ENCODE measurements around the gene PELO. TPM values are rescaled to one million over a fixed set of nuclear protein-coding genes. Genes with fewer than 3 reads are reported as not detected.

Gene PELO
- total and polyA plus RNA-seq, 3 donors from 2014 or later: 9.0 to 10.6 (median 9.4) TPM

GRCh38 chr5:52804387-52804791 is 16.7 kb downstream of the PELO start:
- no peaks in the 10 kb centered on the region for H3K9me3 ChIP-seq
- WGBS, 2 donors: 69 to 76% methylated on average over 2 of the region's 2 CpGs
- no peak overlapping the region for H3K27ac ChIP-seq
- H3K4me1 ChIP-seq: peaks cover 16% of the 10 kb centered on the region
- H3K36me3 ChIP-seq (ENCODE audit: low read depth, missing control alignments): no peaks in the 10 kb centered on the region
- no peak for DNase-seq
- TF ChIP-seq, protein P1, sequence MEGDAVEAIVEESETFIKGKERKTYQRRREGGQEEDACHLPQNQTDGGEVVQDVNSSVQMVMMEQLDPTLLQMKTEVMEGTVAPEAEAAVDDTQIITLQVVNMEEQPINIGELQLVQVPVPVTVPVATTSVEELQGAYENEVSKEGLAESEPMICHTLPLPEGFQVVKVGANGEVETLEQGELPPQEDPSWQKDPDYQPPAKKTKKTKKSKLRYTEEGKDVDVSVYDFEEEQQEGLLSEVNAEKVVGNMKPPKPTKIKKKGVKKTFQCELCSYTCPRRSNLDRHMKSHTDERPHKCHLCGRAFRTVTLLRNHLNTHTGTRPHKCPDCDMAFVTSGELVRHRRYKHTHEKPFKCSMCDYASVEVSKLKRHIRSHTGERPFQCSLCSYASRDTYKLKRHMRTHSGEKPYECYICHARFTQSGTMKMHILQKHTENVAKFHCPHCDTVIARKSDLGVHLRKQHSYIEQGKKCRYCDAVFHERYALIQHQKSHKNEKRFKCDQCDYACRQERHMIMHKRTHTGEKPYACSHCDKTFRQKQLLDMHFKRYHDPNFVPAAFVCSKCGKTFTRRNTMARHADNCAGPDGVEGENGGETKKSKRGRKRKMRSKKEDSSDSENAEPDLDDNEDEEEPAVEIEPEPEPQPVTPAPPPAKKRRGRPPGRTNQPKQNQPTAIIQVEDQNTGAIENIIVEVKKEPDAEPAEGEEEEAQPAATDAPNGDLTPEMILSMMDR (IDR thresholded peaks at IDR 0.05): no peak
- no peak for TF ChIP-seq POLR2A (IDR thresholded peaks at IDR 0.05)
- intact Hi-C loops (cut with DNase I; ENCODE audit: low total_unique reads): no loop called here
- H3K27me3 ChIP-seq: no peaks in the 10 kb centered on the region
- no peak overlapping the region for H3K4me3 ChIP-seq

GRCh38 chr5:52804981-52805380 is 17.3 kb downstream of the PELO start:
- no peak overlapping the region for H3K4me3 ChIP-seq
- no peak for DNase-seq
- H3K4me1 ChIP-seq: peaks cover 16% of the 10 kb centered on the region

GRCh38 chr5:52805615-52806014 is 17.9 kb downstream of the PELO start:
- Histone ChIP-seq H3K9me3 (no peaks in the 10 kb centered on the region), H3K27ac (no peak overlapping the region), H3K27me3 (no peaks in the 10 kb centered on the region), H3K4me1 (peaks cover 16% of the 10 kb centered on the region), H3K4me3 (no peak overlapping the region), H3K36me3 (ENCODE audit: low read depth, missing control alignments) (no peaks in the 10 kb centered on the region)
- WGBS, 2 donors: 84 to 86% methylated on average over 2 of the region's 2 CpGs
- TF ChIP-seq POLR2A (IDR thresholded peaks at IDR 0.05): no peak
- TF ChIP-seq, protein P1 (IDR thresholded peaks at IDR 0.05): no peak
- no peak for DNase-seq
- intact Hi-C loops (cut with DNase I; ENCODE audit: low total_unique reads): no loop called here

More at GRCh38 chr5:52804981-52805380, 17.3 kb downstream of the PELO start:
- no peaks in the 10 kb centered on the region for H3K9me3 ChIP-seq
- TF ChIP-seq, protein P1 (IDR thresholded peaks at IDR 0.05): no peak
- TF ChIP-seq POLR2A (IDR thresholded peaks at IDR 0.05): no peak
- H3K27ac ChIP-seq: no peak overlapping the region
- 79 to 84% methylated on average over 2 of the region's 2 CpGs for WGBS, 2 donors
- H3K27me3 ChIP-seq: no peaks in the 10 kb centered on the region
- H3K36me3 ChIP-seq (ENCODE audit: low read depth, missing control alignments): no peaks in the 10 kb centered on the region
- intact Hi-C loops (cut with DNase I; ENCODE audit: low total_unique reads): no loop called here

- no peak for DNase-seq
- intact Hi-C loops (cut with DNase I; ENCODE audit: low total_unique reads): no loop called here
- H3K27ac ChIP-seq: no peak overlapping the region
- no peaks in the 10 kb centered on the region for H3K36me3 ChIP-seq (ENCODE audit: low read depth, missing control alignments)
- no peaks in the 10 kb centered on the region for H3K9me3 ChIP-seq
- H3K4me1 ChIP-seq: peaks cover 4% of the 10 kb centered on the region
- H3K4me3 ChIP-seq: no peak overlapping the region
- no peaks in the 10 kb centered on the region for H3K27me3 ChIP-seq
- no peak for TF ChIP-seq POLR2A (IDR thresholded peaks at IDR 0.05)
- TF ChIP-seq, protein P1 (IDR thresholded peaks at IDR 0.05): no peak
Observed at GRCh38 chr5:52807037-52807436, 19.3 kb downstream of the PELO start.

- H3K9me3 ChIP-seq: no peaks in the 10 kb centered on the region
- H3K27ac ChIP-seq: no peak overlapping the region
- no peaks in the 10 kb centered on the region for H3K36me3 ChIP-seq (ENCODE audit: low read depth, missing control alignments)
- H3K27me3 ChIP-seq: no peaks in the 10 kb centered on the region
- TF ChIP-seq POLR2A (IDR thresholded peaks at IDR 0.05): no peak
- DNase-seq: no peak
- H3K4me3 ChIP-seq: no peak overlapping the region
- intact Hi-C loops (cut with DNase I; ENCODE audit: low total_unique reads): no loop called here
- H3K4me1 ChIP-seq: no peaks in the 10 kb centered on the region
Observed at GRCh38 chr5:52807723-52808122, 20.0 kb downstream of the PELO start.

Measured in testis (tissue), 3 donors.